Stomach (tissue), 9 donors: ENCODE results near the gene FTO. TPM values are rescaled to one million over a fixed set of nuclear protein-coding genes. Genes with fewer than 3 reads are reported as not detected.

Experiments used
- DNase-seq, 2 donors: peaks; one replicate each; pipeline versions ENCODE4 v3.0.0 to v3.0.0-alpha.2; 2013 to 2019
- H3K27ac ChIP-seq, 5 donors: fragments of 200-600 bp in 4 of 5; sonication (generic) in 4 of 5; one replicate each; pipeline ENCODE4 v1.5.1; 2013 to 2019; ENCODE audit warnings: mild to moderate bottlenecking in 1 of 5, moderate library complexity in 1 of 5
- H3K27me3 ChIP-seq, 3 donors: fragments of 200-600 bp; sonication (generic); one replicate each; pipeline ENCODE4 v1.5.1; 2017 to 2019; ENCODE audit warnings: mixed run types in 1 of 3
- H3K36me3 ChIP-seq, 4 donors: fragments of 200-600 bp; sonication (generic); 1 replicate in 3 of 4; 2 replicates in 1 of 4; pipeline ENCODE4 v1.5.1; 2016 to 2019
- H3K4me1 ChIP-seq, 4 donors: fragments of 200-600 bp; sonication (generic); one replicate each; pipeline ENCODE4 v1.5.1; 2016 to 2019
- H3K4me3 ChIP-seq, 4 donors: fragments of 200-600 bp; sonication (generic) in 3 of 4; one replicate each; pipeline ENCODE4 v1.5.1; 2016 to 2019; ENCODE audit warnings: mild to moderate bottlenecking in 1 of 4
- H3K9me3 ChIP-seq, 4 donors: fragments of 200-600 bp; sonication (generic); one replicate each; pipeline ENCODE4 v1.5.1; 2016 to 2019
- CTCF ChIP-seq, 7 experiments: fragments of 450-650 bp in 4 of 7; fragments of 200-600 bp in 3 of 7; sonication (generic) in 3 of 7; IDR thresholded peaks; one replicate each; pipeline ENCODE4 v1.5.1; 2016 to 2019; ENCODE audit warnings: antibody characterized with exemption in 7 of 7, control low read depth in 2 of 7, mild to moderate bottlenecking in 1 of 7
- EP300 ChIP-seq: sonication (generic); formaldehyde crosslinking; IDR thresholded peaks from one replicate; pipeline ENCODE4 v1.6.1; 2017; ENCODE audit warnings: antibody characterized with exemption
- POLR2A ChIP-seq, 4 donors: fragments of 450-650 bp; IDR thresholded peaks; one replicate each; pipeline ENCODE4 v1.6.1; 2016; ENCODE audit warnings: antibody characterized with exemption in 4 of 4, control low read depth in 2 of 4, mild to moderate bottlenecking in 1 of 4, moderate library complexity in 1 of 4
- POLR2AphosphoS5 ChIP-seq, 3 donors: sonication (generic); formaldehyde crosslinking; IDR thresholded peaks; one replicate each; pipeline ENCODE4 v1.6.1; 2016; ENCODE audit warnings: antibody characterized with exemption in 3 of 3
- whole genome bisulfite sequencing, 5 donors: extraction: QIAGEN DNeasy Blood & Tissue Kit in 3 of 5; methylation state at CpG; one replicate each; pipeline versions ENCODE4 v1.1.5 to v1.1.7; 2013 to 2018; 5-methylcytosine and 5-hydroxymethylcytosine counted together
- intact Hi-C: fragments of 100-400 bp; cut with DNase I; formaldehyde crosslinking; loops from one replicate; pipeline ENCODE4 v1.15.1; 2023; ENCODE audit warnings: low total_unique reads
- polyA plus RNA-seq, 3 donors: library from polyadenylated mRNA; stranded (reverse); fragments of 200-250 nt; gene quantifications; one replicate each; pipeline ENCODE4 v1.2.3, GENCODE V29; 2013
- total RNA-seq, 5 donors: library from RNA; depleted of rRNA; stranded (reverse); fragments of >200 nt; gene quantifications; one replicate each; pipeline versions ENCODE4 v1.1.0 to v1.2.3, GENCODE V29; 2014 to 2016
- donor health status: healthy with polysubstance abuse.
- donor health status: Bipolar disorder and iron deficiency.
- donor health status: healthy.

FTO gene
- total and polyA plus RNA-seq, 8 donors = 9.3 to 88.7 (median 24.6) TPM

GRCh38 chr16:53899431-53899830 lies 195.5 kb downstream of the FTO start:
- H3K9me3 ChIP-seq = no peaks in the 10 kb centered on the region
- no peak overlapping the region for H3K4me3 ChIP-seq
- H3K36me3 ChIP-seq = no peaks in the 10 kb centered on the region
- H3K27ac ChIP-seq = no peak overlapping the region
- 47 to 94% (median 61%) methylated on average over 1 of the region's 1 CpG for WGBS, 5 donors
- no peak for DNase-seq
- TF ChIP-seq POLR2A (IDR thresholded peaks at IDR 0.05) = no peak
- no peak for TF ChIP-seq EP300
- TF ChIP-seq POLR2AphosphoS5 (IDR thresholded peaks at IDR 0.05) = no peak
- TF ChIP-seq CTCF (IDR thresholded peaks at IDR 0.05) = no peak
- H3K4me1 ChIP-seq = peaks cover 0 to 34% (median 21%) of the 10 kb centered on the region in 4 donors
- no peaks in the 10 kb centered on the region for H3K27me3 ChIP-seq
- intact Hi-C loops = no loop called here

- no peak overlapping the region for H3K27ac ChIP-seq
- TF ChIP-seq EP300 (no peak), POLR2AphosphoS5 (IDR thresholded peaks at IDR 0.05) (no peak), CTCF (IDR thresholded peaks at IDR 0.05) (no peak), POLR2A (IDR thresholded peaks at IDR 0.05) (no peak)
- no peak overlapping the region for H3K4me3 ChIP-seq
- WGBS, 5 donors = 19 to 62% (median 53%) methylated on average over 4 of the region's 4 CpGs
- no peaks in the 10 kb centered on the region for H3K36me3 ChIP-seq
- H3K4me1 ChIP-seq = peaks cover 0 to 30% (median 16%) of the 10 kb centered on the region in 4 donors
- intact Hi-C loops = no loop called here
- no peaks in the 10 kb centered on the region for H3K9me3 ChIP-seq
- DNase-seq = no peak
- H3K27me3 ChIP-seq = no peaks in the 10 kb centered on the region
Measured at GRCh38 chr16:53900667-53901066, 196.7 kb downstream of the FTO start.

GRCh38 chr16:53901408-53901807 lies 197.5 kb downstream of the FTO start:
- 67 to 97% (median 86%) methylated on average over 2 of the region's 2 CpGs for WGBS, 5 donors
- H3K27ac ChIP-seq = no peak overlapping the region
- no peak for DNase-seq
- no peaks in the 10 kb centered on the region for H3K27me3 ChIP-seq
- peaks cover 0 to 30% (median 16%) of the 10 kb centered on the region in 4 donors for H3K4me1 ChIP-seq
- H3K9me3 ChIP-seq = no peaks in the 10 kb centered on the region
- intact Hi-C loops = no loop called here
- no peak for TF ChIP-seq CTCF (IDR thresholded peaks at IDR 0.05)
- no peak for TF ChIP-seq POLR2A (IDR thresholded peaks at IDR 0.05)
- no peak for TF ChIP-seq EP300
- TF ChIP-seq POLR2AphosphoS5 (IDR thresholded peaks at IDR 0.05) = no peak
- H3K4me3 ChIP-seq = no peak overlapping the region
- no peaks in the 10 kb centered on the region for H3K36me3 ChIP-seq

- 75 to 86% (median 84%) methylated on average over 6 of the region's 6 CpGs for WGBS, 5 donors
- DNase-seq = no peak
- H3K4me3 ChIP-seq = no peak overlapping the region
- H3K27ac ChIP-seq = no peak overlapping the region
- H3K27me3 ChIP-seq = no peaks in the 10 kb centered on the region
- TF ChIP-seq POLR2AphosphoS5 (IDR thresholded peaks at IDR 0.05) (no peak), CTCF (IDR thresholded peaks at IDR 0.05) (no peak), POLR2A (IDR thresholded peaks at IDR 0.05) (no peak), EP300 (no peak)
- intact Hi-C loops = no loop called here
- no peaks in the 10 kb centered on the region for H3K9me3 ChIP-seq
- peaks cover 3 to 16% (median 7%) of the 10 kb centered on the region in 4 donors for H3K4me1 ChIP-seq
- H3K36me3 ChIP-seq = no peaks in the 10 kb centered on the region
Measured at GRCh38 chr16:53904533-53904932, 200.6 kb downstream of the FTO start.
